GM12878 (cell line): Measurements from ENCODE around the gene OCRL. TPM values are rescaled to one million over a fixed set of nuclear protein-coding genes. Genes with fewer than 3 reads are reported as not detected.

Experiments used
- ATAC-seq: fragments of 200-7000 bp; cut with Tn5 transposase; 3 replicates; pipeline ENCODE4 v1.9.1; 2020; ENCODE audit warnings: mild to moderate bottlenecking, moderate library complexity
- BruUV-seq: library from RNA; stranded (reverse); fragments of 400-500 nt; replicated peaks from 2 replicates; lab custom pipeline; 2021; lab: Mats Ljungman, UMichigan
- CTCF ChIA-PET: fragments of 300-600 bp; sonication (Branson Sonifier 250); formaldehyde crosslinking; extraction: SDS; loops from one replicate; lab custom pipeline; 2021; ENCODE audit warnings: inconsistent platforms; lab: Yijun Ruan, JAX
- POLR2A ChIA-PET: fragments of 350-600 bp; formaldehyde crosslinking; extraction: SDS; loops from one replicate; lab custom pipeline; 2021; ENCODE audit warnings: inconsistent platforms; lab: Charles Lee
- RAD21 ChIA-PET: fragments of 300-600 bp; sonication (Branson Sonifier 250); formaldehyde crosslinking; loops from one replicate; lab custom pipeline; 2023; ENCODE audit warnings: antibody characterized with exemption; ENCODE audit not compliant: unreplicated experiment; lab: Charles Lee
- SMC1A ChIA-PET: fragments of 300-600 bp; sonication (Branson Sonifier 250); formaldehyde crosslinking; loops from one replicate; lab custom pipeline; 2023; ENCODE audit not compliant: unreplicated experiment, uncharacterized antibody; lab: Charles Lee
- DNase-seq: peaks from one replicate; pipeline ENCODE4 v3.0.0-alpha.2; 2011; ENCODE audit warnings: low read depth, low spot score
- FAIRE-seq: peaks from 3 replicates; lab custom pipeline; 2011; peaks lifted over from hg19 to GRCh38; lab: Jason Lieb, UNC
- H2AFZ ChIP-seq: 2 replicates; pipeline ENCODE4 v1.6.0; 2011; ENCODE audit warnings: low read depth, low read length, control low read depth; ENCODE audit not compliant: control insufficient read depth
- H3K27ac ChIP-seq: 2 replicates; pipeline ENCODE4 v1.5.1; 2011; ENCODE audit warnings: control low read depth; ENCODE audit not compliant: control insufficient read depth, insufficient read depth
- H3K27me3 ChIP-seq, 2 experiments: replicated peaks in 1 of 2; 2 replicates each; pipeline versions ENCODE4 v1.6.0 to v1.6.1; 2011; ENCODE audit warnings: low read length in 1 of 2; ENCODE audit not compliant: control insufficient read depth in 2 of 2, insufficient read depth in 2 of 2
- H3K36me3 ChIP-seq, 2 experiments: 2 replicates each; pipeline ENCODE4 v1.5.1; 2011; ENCODE audit warnings: low read length in 1 of 2; ENCODE audit not compliant: control insufficient read depth in 2 of 2, insufficient read depth in 2 of 2
- H3K4me1 ChIP-seq: 2 replicates; pipeline ENCODE4 v1.6.1; 2011; ENCODE audit warnings: mild to moderate bottlenecking, low read length, moderate library complexity, mixed read lengths; ENCODE audit not compliant: control insufficient read depth, insufficient read depth
- H3K4me2 ChIP-seq: 2 replicates; pipeline ENCODE4 v1.6.0; 2011; ENCODE audit warnings: control low read depth; ENCODE audit not compliant: control insufficient read depth, insufficient read depth
- H3K4me3 ChIP-seq: fragments of 200-600 bp; sonication (generic); 2 replicates; pipeline ENCODE4 v1.5.1; 2016
- H3K79me2 ChIP-seq: 2 replicates; pipeline ENCODE4 v1.6.0; 2011; ENCODE audit warnings: low read length; ENCODE audit not compliant: control insufficient read depth, insufficient read depth
- H3K9ac ChIP-seq: 2 replicates; pipeline ENCODE4 v1.8.0; 2011; ENCODE audit warnings: low read length, control low read depth, mixed read lengths; ENCODE audit not compliant: control insufficient read depth, insufficient read depth
- H3K9me3 ChIP-seq: replicated peaks from 3 replicates; pipeline ENCODE4 v1.5.1; 2011; ENCODE audit warnings: mild to moderate bottlenecking, low read length; ENCODE audit not compliant: control insufficient read depth, insufficient read depth
- H4K20me1 ChIP-seq: 2 replicates; pipeline ENCODE4 v1.6.0; 2011; ENCODE audit not compliant: control insufficient read depth, insufficient read depth
- CHD2 ChIP-seq: IDR thresholded peaks from 2 replicates; pipeline ENCODE4 v1.6.1; 2011; ENCODE audit warnings: low read depth, low read length, improper control_type of control experiment, borderline replicate concordance
- CREB1 ChIP-seq: IDR thresholded peaks from 2 replicates; pipeline ENCODE4 v1.6.1; 2012; ENCODE audit warnings: low read depth, mild to moderate bottlenecking, inconsistent platforms
- EGR1 ChIP-seq, 2 experiments: IDR thresholded peaks; 1 replicate in 1 of 2; 2 replicates in 1 of 2; pipeline ENCODE4 v1.6.1; 2011 to 2012; ENCODE audit warnings: low read depth in 2 of 2, low read length in 2 of 2, borderline replicate concordance in 1 of 2, mild to moderate bottlenecking in 1 of 2, moderate library complexity in 1 of 2
- KAT2A ChIP-seq: conservative IDR thresholded peaks from 2 replicates; pipeline ENCODE4 v1.6.1; 2011; ENCODE audit warnings: low read depth, low read length; ENCODE audit not compliant: control insufficient read depth
- MEF2A ChIP-seq: IDR thresholded peaks from 2 replicates; pipeline ENCODE4 v1.6.1; 2011; ENCODE audit warnings: low read depth, mild to moderate bottlenecking, low read length, moderate library complexity; ENCODE audit not compliant: insufficient read depth
- PAX8 ChIP-seq: fragments of 450-650 bp; IDR thresholded peaks from 2 replicates; pipeline ENCODE4 v1.6.1; 2017; ENCODE audit warnings: mild to moderate bottlenecking, moderate library complexity
- POLR2AphosphoS2 ChIP-seq: IDR thresholded peaks from 2 replicates; pipeline ENCODE4 v1.6.1; 2011; ENCODE audit warnings: low read depth, mild to moderate bottlenecking, low read length, improper control_type of control experiment, moderate library complexity
- SMAD5 ChIP-seq: IDR thresholded peaks from 2 replicates; pipeline ENCODE4 v1.6.1; 2016; ENCODE audit warnings: antibody characterized with exemption, low read depth
- SMC3 ChIP-seq: IDR thresholded peaks from 2 replicates; pipeline ENCODE4 v1.6.1; 2011; ENCODE audit warnings: low read length, improper control_type of control experiment, borderline replicate concordance
- SREBF1 ChIP-seq: IDR thresholded peaks from 2 replicates; pipeline ENCODE4 v1.6.1; 2012; ENCODE audit warnings: mild to moderate bottlenecking, low read length
- WGBS: methylation state at CpG from one replicate; pipeline ENCODE4 v1.1.6; 2016; ENCODE audit warnings: low lambda C conversion rate; ENCODE audit not compliant: insufficient replicate concordance, insufficient coverage; ENCODE audit errors: missing lambda C conversion rate; 5-methylcytosine and 5-hydroxymethylcytosine counted together
- in situ Hi-C: fragments of 300-500 bp; cut with MboI; formaldehyde crosslinking; loops from 9 replicates; pipeline ENCODE4 v1.14.3; 2018; ENCODE audit warnings: mixed read lengths
- intact Hi-C: fragments of 100-400 bp; cut with micrococcal nuclease; formaldehyde crosslinking; loops from one replicate; pipeline ENCODE4 v1.14.2; 2022; ENCODE audit not compliant: unreplicated experiment
- polyA plus RNA-seq, 11 experiments: library from polyadenylated mRNA; depleted of rRNA in 4 of 11; unstranded in 6 of 11; stranded (reverse) in 5 of 11; fragments of >200 nt; fragmentation: Nextera tagmentation in 4 of 11; fragmentation: Illumina TruSeq in 1 of 11; extraction: Ambion mirVana in 4 of 11; extraction: Trizol in 1 of 11; gene quantifications; 1 replicate in 1 of 11; 2 replicates in 10 of 11; pipeline versions ENCODE4 v1.2.1 to v1.2.3, GENCODE V29; 2011 to 2016; ENCODE audit warnings: inconsistent platforms in 2 of 11, missing spikeins in 2 of 11, low read depth in 1 of 11
- total RNA-seq, 4 experiments: library from RNA; depleted of rRNA in 3 of 4; stranded (reverse); fragments of >200 nt in 3 of 4; fragmentation: Illumina TruSeq in 1 of 4; extraction: Trizol in 1 of 4; gene quantifications; 2 replicates each; pipeline versions ENCODE4 v1.2.1 to v1.2.3, GENCODE V29; 2013 to 2021
- TF ChIP-seq, protein P1 (sequence below): fragments of 450-650 bp; IDR thresholded peaks from 2 replicates; pipeline ENCODE4 v1.6.1; 2017; ENCODE audit warnings: mild to moderate bottlenecking
- TF ChIP-seq, protein P2 (sequence below): IDR thresholded peaks from 2 replicates; pipeline ENCODE4 v1.6.1; 2012; ENCODE audit warnings: low read depth, low read length, improper control_type of control experiment
- TF ChIP-seq, protein P3 (sequence below): fragments of 450-650 bp; IDR thresholded peaks from 2 replicates; pipeline ENCODE4 v1.6.1; 2017; ENCODE audit warnings: low read depth, mild to moderate bottlenecking, moderate library complexity

OCRL gene
- total and polyA plus RNA-seq, 10 of the 15 experiments (the other 5 are each of a cell fraction or from before 2014, with no cell fraction given), result 0.53 to 4.4 (median 2.3) TPM

DNA sequence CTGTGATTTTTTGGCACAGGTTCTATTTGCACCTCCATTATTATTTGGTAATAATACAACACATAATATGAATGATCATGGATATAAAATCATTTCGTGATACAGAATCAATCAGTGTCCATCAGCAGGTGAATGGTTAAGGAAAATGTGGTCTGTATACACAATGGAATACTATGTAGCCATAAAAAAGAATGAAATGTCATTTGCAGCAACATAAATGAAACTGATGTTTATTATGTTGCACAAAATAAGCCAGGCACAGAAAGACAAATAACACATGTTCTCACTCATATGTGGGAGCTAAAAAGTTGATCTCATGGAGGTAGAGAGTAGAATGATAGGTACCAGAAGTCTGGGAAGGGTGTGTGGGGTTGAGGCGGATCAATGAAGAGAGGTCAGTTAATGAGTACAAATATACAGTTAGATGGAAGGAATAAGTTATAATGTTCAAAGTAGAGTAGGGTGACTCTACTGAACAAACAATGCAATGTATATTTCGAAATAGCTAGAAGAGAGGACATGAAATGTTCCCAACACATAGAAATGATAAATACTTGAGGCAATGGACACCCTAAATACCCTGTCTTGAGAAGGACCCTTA lies 15.7 kb upstream of the OCRL start:
- TF ChIP-seq CHD2 (no peak), SMC3 (no peak), PAX8 (no peak)
- no peak for ATAC-seq
- no peaks in the 10 kb centered on the region for H4K20me1 ChIP-seq
- ChIA-PET POLR2A (no interaction called here), SMC1A (interaction anchor here (0.9 kb wide), 1 partner anchor 14 kb away, joined by 3 read pairs; no protein-coding TSS in a partner anchor), CTCF (no interaction called here), RAD21 (no interaction called here)
- WGBS, result 37% methylated on average over 3 of the region's 3 CpGs
- H3K9me3 ChIP-seq, result no peaks in the 10 kb centered on the region
- no peak overlapping the region for H3K4me3 ChIP-seq
- no peaks in the 10 kb centered on the region for H3K4me1 ChIP-seq
- H2AFZ ChIP-seq, result no peak overlapping the region
- no peak overlapping the region for H3K4me2 ChIP-seq
- intact Hi-C loops (no loop called here), in situ Hi-C loops (no loop called here)
- no peaks in the 10 kb centered on the region for H3K36me3 ChIP-seq
- H3K27ac ChIP-seq, result no peak overlapping the region
- no peak for DNase-seq
- FAIRE-seq, result no peak
- no TSS peak for BruUV-seq
- no peak overlapping the region for H3K9ac ChIP-seq
- no peaks in the 10 kb centered on the region for H3K79me2 ChIP-seq
- no peaks in the 10 kb centered on the region; a peak in 1 of 4 replicates for H3K27me3 ChIP-seq

DNA sequence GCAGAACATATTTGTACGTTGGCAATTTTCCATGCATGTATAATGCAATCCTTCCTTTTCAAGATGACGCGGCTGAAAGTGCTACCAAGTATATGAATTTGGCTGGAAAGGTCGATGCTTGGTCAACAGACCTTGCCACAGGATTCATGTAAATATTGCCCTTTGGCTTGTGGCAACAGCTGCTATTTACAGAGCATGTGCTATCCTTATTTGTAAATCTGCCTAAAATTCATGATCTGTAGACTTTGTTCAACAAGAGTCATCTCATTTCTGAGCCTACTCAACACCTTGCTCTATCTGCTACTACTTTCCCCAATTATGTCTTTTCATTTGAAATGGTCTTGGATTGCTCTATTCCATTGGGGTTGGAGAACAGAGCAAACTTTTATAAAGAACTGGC lies 14.9 kb upstream of the OCRL start:
- Histone ChIP-seq H4K20me1 (no peaks in the 10 kb centered on the region), H3K27me3 (no peaks in the 10 kb centered on the region; a peak in 1 of 4 replicates), H2AFZ (no peak overlapping the region), H3K27ac (no peak overlapping the region), H3K9ac (no peak overlapping the region), H3K4me1 (no peaks in the 10 kb centered on the region), H3K4me2 (no peak overlapping the region), H3K36me3 (no peaks in the 10 kb centered on the region), H3K79me2 (no peaks in the 10 kb centered on the region), H3K4me3 (no peak overlapping the region), H3K9me3 (no peaks in the 10 kb centered on the region)
- CTCF ChIA-PET, result no interaction called here
- intact Hi-C loops (no loop called here), in situ Hi-C loops (no loop called here)
- FAIRE-seq, result no peak
- no TSS peak for BruUV-seq
- DNase-seq, result no peak
- RAD21 ChIA-PET, result no interaction called here
- SMC1A ChIA-PET, result interaction anchor here (0.9 kb wide), 1 partner anchor 14 kb away, joined by 3 read pairs; no protein-coding TSS in a partner anchor
- no peak for ATAC-seq
- POLR2A ChIA-PET, result no interaction called here
- 22% methylated on average over 4 of the region's 4 CpGs for WGBS
- no peak for TF ChIP-seq SREBF1
- TF ChIP-seq CREB1, result no peak
- TF ChIP-seq, protein P1, sequence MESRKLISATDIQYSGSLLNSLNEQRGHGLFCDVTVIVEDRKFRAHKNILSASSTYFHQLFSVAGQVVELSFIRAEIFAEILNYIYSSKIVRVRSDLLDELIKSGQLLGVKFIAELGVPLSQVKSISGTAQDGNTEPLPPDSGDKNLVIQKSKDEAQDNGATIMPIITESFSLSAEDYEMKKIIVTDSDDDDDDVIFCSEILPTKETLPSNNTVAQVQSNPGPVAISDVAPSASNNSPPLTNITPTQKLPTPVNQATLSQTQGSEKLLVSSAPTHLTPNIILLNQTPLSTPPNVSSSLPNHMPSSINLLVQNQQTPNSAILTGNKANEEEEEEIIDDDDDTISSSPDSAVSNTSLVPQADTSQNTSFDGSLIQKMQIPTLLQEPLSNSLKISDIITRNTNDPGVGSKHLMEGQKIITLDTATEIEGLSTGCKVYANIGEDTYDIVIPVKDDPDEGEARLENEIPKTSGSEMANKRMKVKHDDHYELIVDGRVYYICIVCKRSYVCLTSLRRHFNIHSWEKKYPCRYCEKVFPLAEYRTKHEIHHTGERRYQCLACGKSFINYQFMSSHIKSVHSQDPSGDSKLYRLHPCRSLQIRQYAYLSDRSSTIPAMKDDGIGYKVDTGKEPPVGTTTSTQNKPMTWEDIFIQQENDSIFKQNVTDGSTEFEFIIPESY, result no peak
- TF ChIP-seq SMAD5, result no peak
- no peak for TF ChIP-seq KAT2A
- no peak for TF ChIP-seq MEF2A
- TF ChIP-seq EGR1 (IDR thresholded peaks at IDR 0.05; ENCODE audit: borderline replicate concordance in 1 of 2, low read depth in 2 of 2, low read length in 2 of 2), result no peak
- TF ChIP-seq POLR2AphosphoS2, result no peak
- TF ChIP-seq, protein P2, sequence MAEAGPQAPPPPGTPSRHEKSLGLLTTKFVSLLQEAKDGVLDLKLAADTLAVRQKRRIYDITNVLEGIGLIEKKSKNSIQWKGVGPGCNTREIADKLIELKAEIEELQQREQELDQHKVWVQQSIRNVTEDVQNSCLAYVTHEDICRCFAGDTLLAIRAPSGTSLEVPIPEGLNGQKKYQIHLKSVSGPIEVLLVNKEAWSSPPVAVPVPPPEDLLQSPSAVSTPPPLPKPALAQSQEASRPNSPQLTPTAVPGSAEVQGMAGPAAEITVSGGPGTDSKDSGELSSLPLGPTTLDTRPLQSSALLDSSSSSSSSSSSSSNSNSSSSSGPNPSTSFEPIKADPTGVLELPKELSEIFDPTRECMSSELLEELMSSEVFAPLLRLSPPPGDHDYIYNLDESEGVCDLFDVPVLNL, result no peak
- TF ChIP-seq, protein P3, sequence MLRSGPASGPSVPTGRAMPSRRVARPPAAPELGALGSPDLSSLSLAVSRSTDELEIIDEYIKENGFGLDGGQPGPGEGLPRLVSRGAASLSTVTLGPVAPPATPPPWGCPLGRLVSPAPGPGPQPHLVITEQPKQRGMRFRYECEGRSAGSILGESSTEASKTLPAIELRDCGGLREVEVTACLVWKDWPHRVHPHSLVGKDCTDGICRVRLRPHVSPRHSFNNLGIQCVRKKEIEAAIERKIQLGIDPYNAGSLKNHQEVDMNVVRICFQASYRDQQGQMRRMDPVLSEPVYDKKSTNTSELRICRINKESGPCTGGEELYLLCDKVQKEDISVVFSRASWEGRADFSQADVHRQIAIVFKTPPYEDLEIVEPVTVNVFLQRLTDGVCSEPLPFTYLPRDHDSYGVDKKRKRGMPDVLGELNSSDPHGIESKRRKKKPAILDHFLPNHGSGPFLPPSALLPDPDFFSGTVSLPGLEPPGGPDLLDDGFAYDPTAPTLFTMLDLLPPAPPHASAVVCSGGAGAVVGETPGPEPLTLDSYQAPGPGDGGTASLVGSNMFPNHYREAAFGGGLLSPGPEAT, result no peak
